KBM-7 (cell line): Measurements from ENCODE around the gene KIF2A.
"Not testable (repeated sequence)": the region's sequence is repeated elsewhere in the genome, so short reads cannot be mapped to it uniquely, and the experiment has no call there.

Experiments used
- DNase-seq: peaks from one replicate; pipeline ENCODE4 v3.0.0-alpha.2; 2015
- in situ Hi-C: fragments of 300-500 bp; cut with MboI; formaldehyde crosslinking; loops from 2 replicates; pipeline ENCODE4 v1.14.3; 2020; ENCODE audit warnings: low sequenced_read_pairs, low pct_unique_long_range_greater_than_20kb, mixed read lengths

Gene KIF2A

DNA sequence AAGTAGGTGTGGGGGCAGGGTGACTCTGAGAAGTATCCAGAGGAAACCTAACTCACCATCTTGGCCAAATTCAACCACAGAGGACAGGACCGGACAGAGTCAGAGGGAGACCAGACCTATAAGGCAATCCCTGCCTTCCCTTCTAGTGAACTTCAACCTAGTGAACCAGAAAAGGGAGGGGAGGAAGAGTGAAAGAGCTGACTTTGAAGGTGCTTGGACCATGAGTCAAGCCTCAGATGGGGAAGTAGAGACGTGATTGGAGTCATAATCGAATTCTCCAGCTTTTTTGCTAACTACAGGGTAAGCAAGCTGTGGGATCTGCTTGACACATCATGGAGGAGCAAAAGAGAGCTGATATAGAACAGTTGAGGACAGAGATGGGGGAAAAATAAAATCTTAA, 18.8 kb upstream of the KIF2A start:
- in situ Hi-C loops, result no loop called here
- no peak for DNase-seq

GRCh38 chr5:62288118-62288517, 17.9 kb upstream of the KIF2A start:
- DNase-seq, result no peak
- in situ Hi-C loops, result no loop called here

DNA sequence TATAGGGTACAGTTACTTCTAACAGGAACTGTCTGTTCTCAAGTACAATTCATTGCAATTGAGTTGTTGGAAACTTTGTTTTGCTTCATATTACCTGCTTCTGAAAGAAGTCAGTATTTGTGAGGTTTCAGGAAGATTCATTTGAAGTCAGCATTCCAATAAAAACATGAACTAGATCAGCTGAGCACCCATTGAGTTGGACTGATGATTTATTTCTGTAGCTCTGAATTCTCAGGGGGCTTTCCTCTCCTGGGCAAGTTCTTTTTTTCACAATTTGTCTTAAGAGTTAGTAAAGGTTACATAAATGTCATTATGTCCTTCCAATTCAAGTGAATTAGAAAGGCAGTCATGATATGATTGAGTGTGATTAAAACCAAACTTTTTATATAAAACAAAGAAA, 16.2 kb upstream of the KIF2A start:
- in situ Hi-C loops, result no loop called here
- no peak for DNase-seq

- in situ Hi-C loops, DNase-seq: not testable (repeated sequence)
These were observed 14.2 kb upstream of the KIF2A start for GRCh38 chr5:62291829-62292228.

GRCh38 chr5:62296998-62297397, 9.0 kb upstream of the KIF2A start:
- no peak for DNase-seq
- in situ Hi-C loops, result no loop called here

DNA sequence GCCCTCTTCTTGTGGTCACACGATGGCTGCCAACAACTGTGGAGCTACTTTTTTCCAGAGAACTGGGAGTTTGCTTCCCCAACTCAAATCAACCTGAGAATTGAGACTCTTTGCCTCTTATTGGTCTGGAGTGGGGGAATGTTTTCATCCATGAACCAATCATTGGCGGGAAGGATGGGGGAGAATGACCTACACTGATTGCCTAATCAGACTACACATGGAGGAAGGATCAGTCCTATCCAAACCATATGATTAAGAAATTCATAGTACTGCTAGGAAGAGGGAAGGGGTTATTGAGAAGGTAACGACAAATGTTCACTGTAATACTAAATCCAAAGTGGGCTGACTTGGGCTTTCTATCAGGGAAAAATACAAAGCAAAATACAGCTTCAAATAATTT, 7.9 kb upstream of the KIF2A start:
- no peak for DNase-seq
- in situ Hi-C loops, result no loop called here

GRCh38 chr5:62299101-62299500, 6.9 kb upstream of the KIF2A start:
- in situ Hi-C loops, result no loop called here
- DNase-seq, result no peak

- no peak for DNase-seq
- in situ Hi-C loops, result no loop called here
These were observed 6.4 kb upstream of the KIF2A start for GRCh38 chr5:62299600-62299999.

DNA sequence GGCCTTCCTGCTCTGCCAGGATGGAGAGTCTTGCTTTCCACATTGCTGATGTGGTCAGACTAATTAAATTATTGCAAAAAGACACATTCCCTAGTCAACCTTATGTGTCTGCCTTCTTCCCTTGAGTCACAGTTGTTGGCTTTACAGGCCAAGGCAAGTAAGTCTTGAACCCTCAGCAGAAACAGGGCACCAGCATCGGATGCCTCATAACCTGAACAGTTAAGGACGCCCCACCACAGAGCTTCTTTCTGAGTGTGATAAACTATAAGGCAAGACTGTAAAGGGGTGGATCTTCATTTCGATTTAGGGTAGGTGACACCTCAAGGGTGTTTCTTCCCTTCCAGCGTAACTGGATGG, 670 bp upstream of the KIF2A start:
- in situ Hi-C loops, result no loop called here
- DNase-seq, result no peak

GRCh38 chr5:62306323-62306895, 403 bp downstream of the KIF2A start:
- DNase-seq, result peak; percentile 64
- in situ Hi-C loops, result no loop called here

DNA sequence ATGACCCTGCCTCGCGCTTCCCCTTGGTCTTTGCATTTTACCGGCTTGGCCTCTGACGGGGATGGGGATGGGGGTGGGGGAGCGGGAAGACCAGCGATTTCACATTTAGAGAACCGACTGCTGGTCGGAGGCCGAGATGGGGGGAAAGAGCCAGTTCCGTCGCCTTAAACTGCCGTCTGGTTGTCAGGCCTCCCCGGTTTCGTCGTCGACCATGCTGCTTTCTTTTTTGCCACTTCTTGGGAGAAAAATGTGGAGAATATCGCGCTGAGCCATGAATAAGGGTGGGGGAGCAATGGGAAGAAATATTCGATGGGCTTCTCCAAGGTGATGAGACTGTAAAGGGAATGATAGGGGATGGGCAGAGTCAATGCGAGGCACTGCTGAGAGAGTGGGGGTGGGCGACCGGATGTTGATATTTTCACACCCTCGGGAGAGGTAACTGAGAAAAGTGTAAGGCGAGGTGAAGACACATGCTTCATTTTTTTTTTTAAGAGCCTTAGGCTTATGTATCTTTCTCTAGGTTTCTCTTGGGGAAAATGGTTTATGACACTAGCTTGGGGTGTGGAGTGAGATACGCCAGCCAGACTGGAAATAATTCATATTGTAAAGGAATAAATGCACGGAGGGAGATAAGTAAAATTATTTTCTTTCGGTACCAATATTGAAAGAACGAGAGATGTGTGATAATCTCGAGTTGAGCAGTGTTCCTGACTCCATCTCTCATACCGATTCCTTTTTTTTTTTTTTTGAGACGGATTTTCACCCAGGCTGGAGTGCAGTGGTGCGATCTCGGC, 1.1 kb downstream of the KIF2A start:
- peak; percentile 57 for DNase-seq
- in situ Hi-C loops, result no loop called here

DNA sequence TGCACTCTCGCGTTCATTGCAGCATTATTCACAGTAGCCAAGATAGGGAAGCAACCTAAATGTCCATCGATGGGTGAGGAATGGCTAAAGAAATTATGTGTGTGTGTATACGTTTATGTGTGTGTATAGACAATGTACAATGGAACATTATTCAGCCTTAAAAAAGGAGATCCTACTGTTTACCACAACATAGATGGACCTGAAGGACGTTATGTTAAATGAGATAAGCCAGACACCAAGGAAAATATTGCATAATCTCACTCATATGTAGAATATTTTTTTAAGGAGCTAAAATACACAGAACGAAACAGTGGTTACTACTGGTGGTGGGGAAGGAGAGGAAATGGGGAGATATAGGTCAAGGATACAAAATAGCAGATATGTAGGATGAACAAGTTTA, 2.4 kb downstream of the KIF2A start:
- no peak for DNase-seq
- in situ Hi-C loops, result no loop called here

DNA sequence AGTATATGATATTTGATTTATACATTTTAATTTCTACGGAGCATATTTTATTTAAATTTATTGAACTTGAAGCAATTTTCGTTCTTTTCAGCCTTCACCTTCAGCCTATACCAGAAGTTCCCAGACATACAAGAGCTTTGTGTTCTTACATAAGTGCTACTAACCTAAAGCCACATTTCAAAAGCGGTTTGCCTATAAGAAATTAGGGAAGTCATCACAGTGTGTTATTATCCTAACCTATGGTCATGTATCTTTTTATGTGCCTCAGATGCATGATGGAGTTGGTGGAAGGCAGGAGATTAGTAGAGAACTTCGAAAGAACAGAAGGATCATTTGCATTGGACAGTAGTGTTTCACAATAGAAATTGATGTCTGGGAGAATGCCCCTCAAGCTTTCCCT, 3.1 kb downstream of the KIF2A start:
- DNase-seq, result no peak
- in situ Hi-C loops, result no loop called here

DNA sequence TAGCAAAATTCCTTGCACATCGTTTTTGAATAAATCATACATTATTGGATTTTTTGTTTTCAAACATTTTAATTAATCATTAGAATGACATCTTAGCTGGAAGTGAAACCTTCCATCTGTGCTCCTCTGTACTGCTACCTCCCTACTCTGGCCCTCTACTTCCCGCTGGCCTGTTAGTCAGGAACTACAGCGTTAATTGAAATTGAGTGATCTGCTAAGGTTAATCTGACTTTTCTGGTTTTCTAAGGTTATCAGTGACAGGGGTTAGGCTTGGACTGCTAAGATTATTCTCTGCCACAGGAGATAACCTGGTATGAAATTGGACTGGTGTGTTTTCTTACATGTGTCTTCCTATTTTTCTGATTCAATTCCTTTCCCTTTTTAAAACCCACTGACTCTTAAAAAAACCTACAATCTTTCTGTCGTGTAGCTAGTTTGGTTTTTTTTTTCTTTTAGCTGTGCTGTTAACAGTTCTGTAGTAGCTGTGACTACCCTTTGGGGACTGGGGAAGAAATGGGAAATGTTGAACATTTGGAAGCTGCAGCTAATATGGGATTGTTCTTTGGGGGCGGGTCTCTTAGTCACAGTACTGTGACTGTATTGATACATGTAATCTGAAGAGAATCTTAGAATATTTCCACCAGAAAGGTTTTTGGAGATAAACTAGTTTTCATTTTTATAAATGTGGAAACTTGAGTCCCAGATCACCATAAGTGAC, 4.6 kb downstream of the KIF2A start:
- DNase-seq, result no peak
- in situ Hi-C loops, result no loop called here

DNA sequence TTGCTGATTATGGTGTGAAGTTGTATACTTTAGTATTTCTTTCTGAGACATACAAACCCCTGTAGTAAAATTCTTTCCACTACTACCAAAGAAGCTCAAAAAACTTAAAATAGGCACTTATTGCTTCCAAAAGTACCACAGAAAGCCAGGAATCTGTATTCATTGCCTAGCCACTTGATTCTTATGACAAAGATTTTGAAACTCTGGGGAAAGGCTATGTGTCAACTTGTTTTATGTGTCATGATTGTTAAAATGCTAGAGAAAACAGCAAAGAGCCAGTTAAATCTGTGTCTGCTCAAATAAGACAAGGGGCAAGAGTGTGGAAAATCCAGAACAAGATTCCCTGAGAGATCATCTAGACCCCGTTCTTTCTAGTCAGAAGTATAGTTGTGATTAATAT, 6.0 kb downstream of the KIF2A start:
- in situ Hi-C loops, result no loop called here
- no peak for DNase-seq

- in situ Hi-C loops, result no loop called here
These were observed 6.7 kb downstream of the KIF2A start for GRCh38 chr5:62312674-62313073.

DNA sequence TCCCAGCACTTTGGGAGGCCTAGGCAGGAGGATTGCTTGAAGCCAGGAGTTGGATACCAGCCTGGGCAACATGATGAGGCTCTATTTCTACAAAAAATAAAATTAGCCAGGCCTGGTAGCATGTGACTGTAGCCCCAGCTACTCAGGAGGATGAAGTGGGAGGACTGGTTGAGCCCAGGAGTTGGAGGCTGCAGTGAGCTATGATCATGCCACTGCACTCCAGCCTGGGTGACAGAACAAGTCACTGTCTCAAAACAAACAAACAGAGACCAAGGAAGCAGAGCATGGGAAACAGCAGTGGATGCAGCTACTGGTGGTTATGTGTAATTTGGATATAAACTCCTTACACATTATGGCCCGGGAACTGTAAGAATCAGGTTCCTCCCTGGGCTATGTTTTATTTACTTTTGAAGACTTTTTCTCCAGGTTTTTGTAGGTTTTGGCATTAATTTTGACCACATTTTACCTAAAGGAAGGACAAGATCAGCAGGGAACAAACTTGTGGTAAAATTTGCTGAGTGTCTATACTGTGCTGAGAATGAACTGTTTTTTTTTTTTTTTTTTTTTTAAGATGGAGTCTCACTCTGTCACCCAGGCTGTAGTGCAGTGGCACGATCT, 8.3 kb downstream of the KIF2A start:
- in situ Hi-C loops, result no loop called here
- DNase-seq, result no peak

More at GRCh38 chr5:62312674-62313073, 6.7 kb downstream of the KIF2A start:
- DNase-seq, result no peak

- no peak for DNase-seq
- in situ Hi-C loops, result no loop called here
These were observed 9.6 kb downstream of the KIF2A start for GRCh38 chr5:62315376-62316175.

- DNase-seq, result no peak
- in situ Hi-C loops, result no loop called here
These were observed 10.1 kb downstream of the KIF2A start for GRCh38 chr5:62316176-62316502.
